Activated T-helper 2 cell treated with anti-CD3 and anti-CD28 coated beads, Interferon-gamma antibody, Interleukin-2, Interleukin-4, amounts not matched to agents 10 μg/mL and 5 μg/mL and 100 μg/mL, durations not matched to agents 14 hours and 24 hours and 36 hours (primary cell): ENCODE measurements around the gene SMOC2. TPM values are rescaled to one million over a fixed set of nuclear protein-coding genes. Genes with fewer than 3 reads are reported as not detected.
"Not testable (repeated sequence)": the region's sequence is repeated elsewhere in the genome, so short reads cannot be mapped to it uniquely, and the experiment has no call there.

Source experiments
- DNase-seq: peaks from one replicate; pipeline ENCODE4 v3.0.0; 2021; ENCODE audit warnings: low spot score
- H3K27ac Mint-ChIP-seq: one replicate; pipeline ENCODE4 v1.8.0; 2021; ENCODE audit warnings: mixed read lengths
- H3K27me3 Mint-ChIP-seq: one replicate; pipeline ENCODE4 v1.8.0; 2021; ENCODE audit warnings: low read depth, mixed read lengths
- H3K36me3 Mint-ChIP-seq: one replicate; pipeline ENCODE4 v1.8.0; 2021; ENCODE audit warnings: low read depth, mixed read lengths
- H3K4me1 Mint-ChIP-seq: one replicate; pipeline ENCODE4 v1.8.0; 2021; ENCODE audit warnings: low read depth, mixed read lengths
- H3K4me3 Mint-ChIP-seq: one replicate; pipeline ENCODE4 v1.8.0; 2021; ENCODE audit warnings: low read depth, mild to moderate bottlenecking, moderate library complexity, mixed read lengths
- H3K9me3 Mint-ChIP-seq: one replicate; pipeline ENCODE4 v1.8.0; 2021; ENCODE audit warnings: mixed read lengths
- intact Hi-C: fragments of 100-400 bp; cut with micrococcal nuclease; formaldehyde crosslinking; loops from one replicate; pipeline ENCODE4 v1.15.1; 2023
- total RNA-seq: library from RNA; stranded (reverse); gene quantifications from 2 replicates; pipeline ENCODE4 v1.2.3, GENCODE V29; 2022

Gene SMOC2
- total RNA-seq, 1 donor from 2014 or later, result not detected

GRCh38 chr6:168691774-168692173 lies 250.8 kb downstream of the SMOC2 start:
- Mint-ChIP-seq H3K4me3 (no peak overlapping the region), H3K27ac (no peak overlapping the region), H3K9me3 (no peaks in the 10 kb centered on the region), H3K27me3 (no peaks in the 10 kb centered on the region), H3K4me1 (no peaks in the 10 kb centered on the region), H3K36me3 (no peaks in the 10 kb centered on the region)
- intact Hi-C loops, result no loop called here
- no peak for DNase-seq

GRCh38 chr6:168692193-168692914 lies 251.4 kb downstream of the SMOC2 start:
- no peaks in the 10 kb centered on the region for H3K27me3 Mint-ChIP-seq
- no peak overlapping the region for H3K4me3 Mint-ChIP-seq
- no peaks in the 10 kb centered on the region for H3K36me3 Mint-ChIP-seq
- no peak for DNase-seq
- no peaks in the 10 kb centered on the region for H3K4me1 Mint-ChIP-seq
- H3K9me3 Mint-ChIP-seq, result no peaks in the 10 kb centered on the region
- H3K27ac Mint-ChIP-seq, result no peak overlapping the region
- intact Hi-C loops, result no loop called here

- H3K9me3 Mint-ChIP-seq, H3K27me3 Mint-ChIP-seq, H3K4me3 Mint-ChIP-seq, DNase-seq, H3K36me3 Mint-ChIP-seq, H3K27ac Mint-ChIP-seq, intact Hi-C loops, H3K4me1 Mint-ChIP-seq: not testable (repeated sequence)
Measured at GRCh38 chr6:168692915-168693257, 251.9 kb downstream of the SMOC2 start.

GRCh38 chr6:168694797-168695196 lies 253.8 kb downstream of the SMOC2 start:
- DNase-seq, intact Hi-C loops, H3K27me3 Mint-ChIP-seq, H3K36me3 Mint-ChIP-seq, H3K4me3 Mint-ChIP-seq, H3K9me3 Mint-ChIP-seq, H3K27ac Mint-ChIP-seq, H3K4me1 Mint-ChIP-seq: not testable (repeated sequence)

- Mint-ChIP-seq H3K4me3 (no peak overlapping the region), H3K27ac (no peak overlapping the region), H3K27me3 (no peaks in the 10 kb centered on the region), H3K36me3 (no peaks in the 10 kb centered on the region), H3K4me1 (no peaks in the 10 kb centered on the region), H3K9me3 (no peaks in the 10 kb centered on the region)
- intact Hi-C loops, result no loop called here
- DNase-seq, result no peak
Measured at GRCh38 chr6:168695701-168696100, 254.7 kb downstream of the SMOC2 start.

GRCh38 chr6:168698923-168699322 lies 257.9 kb downstream of the SMOC2 start:
- no peak overlapping the region for H3K27ac Mint-ChIP-seq
- H3K4me1 Mint-ChIP-seq, result no peaks in the 10 kb centered on the region
- DNase-seq, result no peak
- no peaks in the 10 kb centered on the region for H3K9me3 Mint-ChIP-seq
- H3K4me3 Mint-ChIP-seq, result no peak overlapping the region
- intact Hi-C loops, result no loop called here
- no peaks in the 10 kb centered on the region for H3K27me3 Mint-ChIP-seq
- H3K36me3 Mint-ChIP-seq, result no peaks in the 10 kb centered on the region

GRCh38 chr6:168699631-168700295 lies 258.8 kb downstream of the SMOC2 start:
- no peak overlapping the region for H3K4me3 Mint-ChIP-seq
- intact Hi-C loops, result no loop called here
- H3K27ac Mint-ChIP-seq, result no peak overlapping the region
- H3K27me3 Mint-ChIP-seq, result no peaks in the 10 kb centered on the region
- no peaks in the 10 kb centered on the region for H3K9me3 Mint-ChIP-seq
- no peak for DNase-seq
- H3K4me1 Mint-ChIP-seq, result no peaks in the 10 kb centered on the region
- no peaks in the 10 kb centered on the region for H3K36me3 Mint-ChIP-seq

GRCh38 chr6:168700880-168701279 lies 259.9 kb downstream of the SMOC2 start:
- Mint-ChIP-seq H3K27ac (no peak overlapping the region), H3K9me3 (no peaks in the 10 kb centered on the region), H3K4me1 (no peaks in the 10 kb centered on the region), H3K27me3 (no peaks in the 10 kb centered on the region), H3K36me3 (no peaks in the 10 kb centered on the region), H3K4me3 (no peak overlapping the region)
- intact Hi-C loops, result no loop called here
- no peak for DNase-seq

- intact Hi-C loops, result no loop called here
- H3K27ac Mint-ChIP-seq, result no peak overlapping the region
- DNase-seq, result no peak
- no peaks in the 10 kb centered on the region for H3K9me3 Mint-ChIP-seq
- no peaks in the 10 kb centered on the region for H3K36me3 Mint-ChIP-seq
- no peaks in the 10 kb centered on the region for H3K4me1 Mint-ChIP-seq
- no peaks in the 10 kb centered on the region for H3K27me3 Mint-ChIP-seq
- no peak overlapping the region for H3K4me3 Mint-ChIP-seq
Measured at GRCh38 chr6:168703990-168704389, 263.0 kb downstream of the SMOC2 start.

GRCh38 chr6:168704678-168705077 lies 263.7 kb downstream of the SMOC2 start:
- no peaks in the 10 kb centered on the region for H3K36me3 Mint-ChIP-seq
- intact Hi-C loops, result no loop called here
- H3K4me1 Mint-ChIP-seq, result no peaks in the 10 kb centered on the region
- H3K9me3 Mint-ChIP-seq, result no peaks in the 10 kb centered on the region
- H3K4me3 Mint-ChIP-seq, result no peak overlapping the region
- no peak overlapping the region for H3K27ac Mint-ChIP-seq
- no peak for DNase-seq
- no peaks in the 10 kb centered on the region for H3K27me3 Mint-ChIP-seq

GRCh38 chr6:168705271-168705670 lies 264.3 kb downstream of the SMOC2 start:
- intact Hi-C loops, H3K4me3 Mint-ChIP-seq, H3K27ac Mint-ChIP-seq, H3K36me3 Mint-ChIP-seq, H3K4me1 Mint-ChIP-seq, DNase-seq, H3K27me3 Mint-ChIP-seq, H3K9me3 Mint-ChIP-seq: not testable (repeated sequence)

GRCh38 chr6:168706471-168707177 lies 265.6 kb downstream of the SMOC2 start:
- Mint-ChIP-seq H3K4me3 (no peak overlapping the region), H3K27me3 (no peaks in the 10 kb centered on the region), H3K36me3 (no peaks in the 10 kb centered on the region), H3K27ac (no peak overlapping the region), H3K4me1 (no peaks in the 10 kb centered on the region), H3K9me3 (no peaks in the 10 kb centered on the region)
- no peak for DNase-seq
- intact Hi-C loops, result no loop called here

GRCh38 chr6:168708526-168708925 lies 267.5 kb downstream of the SMOC2 start:
- H3K27ac Mint-ChIP-seq, result no peak overlapping the region
- H3K4me1 Mint-ChIP-seq, result no peaks in the 10 kb centered on the region
- H3K36me3 Mint-ChIP-seq, result no peaks in the 10 kb centered on the region
- intact Hi-C loops, result no loop called here
- H3K4me3 Mint-ChIP-seq, result no peak overlapping the region
- no peaks in the 10 kb centered on the region for H3K27me3 Mint-ChIP-seq
- DNase-seq, result no peak
- no peaks in the 10 kb centered on the region for H3K9me3 Mint-ChIP-seq
